SW480 (cell line): ENCODE data around the gene EGR4.
A peak's percentile ranks its signal among the peaks of the same experiment; 100 is the strongest.
"Not testable (repeated sequence)": the region's sequence is repeated elsewhere in the genome, so short reads cannot be mapped to it uniquely, and the experiment has no call there.

Source experiments
- DNase-seq: peaks from one replicate; pipeline ENCODE4 v3.0.0-alpha.2; 2016; ENCODE audit warnings: low spot score

The EGR4 gene

DNA sequence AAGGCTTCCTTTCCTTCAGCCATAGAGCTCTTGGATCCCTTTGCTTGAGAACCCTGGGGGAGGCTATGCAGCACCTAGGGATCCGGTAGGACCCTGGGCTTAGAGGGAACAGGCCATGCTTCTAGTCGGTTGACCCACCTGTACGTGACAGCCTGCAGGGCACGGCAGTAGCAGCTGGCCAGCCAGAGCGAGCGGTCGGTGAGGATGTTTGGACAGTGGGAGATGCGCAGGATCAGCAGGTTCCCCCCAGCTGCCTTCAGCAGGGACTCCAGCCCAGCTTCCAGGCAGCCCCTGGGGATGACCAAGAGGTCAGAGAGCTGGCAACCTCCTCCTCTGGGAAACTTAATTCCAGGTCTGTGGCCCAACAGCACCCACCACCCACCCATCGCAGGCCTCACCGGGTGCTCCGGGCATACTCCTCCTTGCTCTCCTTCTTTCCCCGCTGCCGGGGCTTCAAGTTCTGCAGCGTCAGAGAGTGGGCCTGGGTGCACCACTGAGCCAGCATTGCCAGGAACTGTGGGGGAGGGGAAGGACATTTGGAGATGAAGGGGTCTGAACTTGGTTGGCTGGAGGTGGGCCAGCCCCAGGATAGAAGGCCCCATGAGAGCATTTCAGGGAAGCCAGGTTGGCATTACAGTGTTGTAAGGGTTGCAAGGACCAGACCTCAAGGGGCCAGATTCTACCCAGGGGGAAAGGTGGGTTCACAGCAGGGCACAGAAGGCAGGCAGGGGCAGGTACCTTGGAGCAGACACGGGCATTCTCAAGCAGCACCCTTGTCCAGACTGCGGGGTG is 29.6 kb downstream of the EGR4 start:
- no peak for DNase-seq

DNA sequence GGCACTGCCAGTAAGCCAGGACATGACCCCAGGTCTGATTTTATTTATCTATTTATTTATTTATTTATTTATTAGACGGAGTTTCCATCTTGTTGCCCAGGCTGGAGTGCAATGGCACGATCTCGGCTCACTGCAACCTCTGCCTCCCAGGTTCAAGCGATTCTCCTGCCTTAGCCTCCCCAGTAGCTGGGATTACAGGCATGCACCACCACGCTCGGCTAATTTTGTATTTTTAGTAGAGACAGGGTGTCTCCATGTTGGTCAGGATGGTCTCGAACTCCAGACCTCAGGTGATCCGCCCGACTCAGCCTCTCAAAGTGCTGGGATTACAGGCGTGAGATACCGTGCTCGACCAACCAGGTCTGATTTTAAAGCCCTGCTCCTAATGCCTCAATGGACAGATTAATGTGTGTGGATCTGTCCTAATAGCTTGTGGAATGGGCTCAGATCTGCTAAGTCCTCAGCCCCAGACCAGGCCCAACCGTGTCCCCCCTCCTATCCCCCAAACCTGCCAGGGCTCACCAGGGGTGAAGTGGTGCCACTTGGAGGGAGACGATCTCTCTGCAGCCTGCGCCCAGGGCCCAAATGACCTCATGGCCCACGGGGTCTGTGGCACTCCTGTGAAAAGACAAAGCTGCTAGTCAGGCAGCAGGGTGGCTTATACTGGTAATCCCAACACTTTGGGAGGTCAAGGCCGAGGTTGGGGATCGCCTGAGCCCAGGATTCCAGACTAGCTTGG is 30.5 kb downstream of the EGR4 start:
- DNase-seq = not testable (repeated sequence)

DNA sequence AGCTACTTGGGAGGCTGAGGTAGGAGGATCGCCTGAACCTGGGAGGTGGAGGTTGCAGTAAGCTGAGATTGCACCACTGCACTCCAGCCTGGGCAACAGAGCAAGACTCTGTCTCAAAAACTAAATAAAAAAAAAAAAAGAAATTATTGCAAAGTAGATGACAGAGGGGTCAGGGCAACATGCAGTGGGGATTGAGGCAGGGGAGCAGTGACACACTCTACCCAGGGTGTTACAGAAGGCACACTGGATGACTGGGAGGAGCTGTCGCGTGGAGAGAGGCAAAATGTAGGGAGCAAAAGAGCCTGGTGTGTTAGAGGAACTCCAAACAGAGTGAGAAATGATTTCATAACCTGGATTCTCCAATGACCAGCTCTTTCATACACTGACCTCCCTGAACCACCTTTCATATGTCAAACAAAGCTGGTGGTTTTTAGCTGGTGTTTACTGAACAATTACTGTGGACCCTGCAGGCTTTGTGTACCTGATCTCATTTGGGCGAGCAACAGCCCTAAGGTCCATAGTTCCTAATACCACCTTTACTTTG is 31.2 kb downstream of the EGR4 start:
- no peak for DNase-seq

DNA sequence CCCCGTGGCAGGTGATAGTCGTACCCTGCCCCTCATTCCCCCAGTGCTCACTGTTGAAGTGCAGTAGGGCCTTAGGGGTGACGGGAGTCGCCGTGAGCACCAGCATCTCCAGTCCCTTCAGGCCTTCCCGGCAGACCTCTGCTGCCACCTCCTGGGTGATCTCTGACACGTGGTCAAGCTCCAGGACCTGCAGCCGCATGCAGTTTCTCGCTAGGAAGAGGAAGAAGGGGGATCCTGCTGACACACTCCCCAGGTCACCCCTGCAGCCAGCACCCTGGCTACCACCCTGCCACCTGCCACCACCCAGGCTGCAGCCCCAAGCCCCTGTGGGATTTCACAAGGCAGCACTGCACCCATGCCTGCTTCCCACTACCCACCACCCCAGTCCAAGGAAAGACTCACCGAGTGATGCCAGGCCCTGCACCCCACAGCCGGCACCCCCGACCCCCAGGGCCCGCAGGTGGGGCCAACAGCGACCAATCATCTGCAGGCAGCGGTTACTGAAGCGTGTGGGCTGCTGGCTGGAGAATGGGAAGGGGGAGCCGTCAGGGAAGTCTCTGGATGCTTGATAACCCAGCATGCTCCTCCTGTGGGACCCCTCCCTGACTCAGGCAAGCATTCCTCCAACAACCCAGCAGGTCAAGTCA is 32.9 kb downstream of the EGR4 start:
- peak; percentile 36 for DNase-seq

DNA sequence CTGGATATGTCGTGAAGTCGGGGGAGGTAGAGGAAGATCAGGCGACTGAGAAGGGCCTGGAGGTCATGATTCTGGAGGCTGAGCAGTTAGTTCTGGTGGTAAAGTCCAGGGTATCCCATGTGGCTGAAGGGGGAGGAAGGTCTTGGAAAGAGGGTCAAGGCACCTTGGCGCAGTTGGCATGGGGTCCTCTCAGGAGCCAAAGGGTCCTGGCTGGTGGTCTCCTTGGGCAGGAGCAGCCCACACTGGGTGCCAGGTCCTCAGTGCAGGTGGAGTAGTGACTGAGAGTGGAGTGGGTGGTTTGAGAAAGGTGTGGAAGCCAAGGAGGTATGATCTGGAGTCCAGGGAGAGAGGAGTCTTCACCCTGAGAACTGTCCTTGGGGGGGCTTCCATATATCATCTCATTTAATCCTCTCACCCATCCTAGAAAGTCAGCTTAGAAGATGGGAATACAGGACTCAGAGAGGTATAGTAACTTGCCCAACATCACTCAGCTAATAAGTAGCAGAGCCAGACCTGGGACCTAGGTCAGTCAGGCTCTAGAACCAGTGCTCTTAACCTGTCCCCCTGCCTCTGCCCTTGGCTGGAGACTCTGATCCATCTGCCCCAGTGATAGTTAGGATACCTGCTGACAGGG is 33.5 kb downstream of the EGR4 start:
- no peak for DNase-seq

DNA sequence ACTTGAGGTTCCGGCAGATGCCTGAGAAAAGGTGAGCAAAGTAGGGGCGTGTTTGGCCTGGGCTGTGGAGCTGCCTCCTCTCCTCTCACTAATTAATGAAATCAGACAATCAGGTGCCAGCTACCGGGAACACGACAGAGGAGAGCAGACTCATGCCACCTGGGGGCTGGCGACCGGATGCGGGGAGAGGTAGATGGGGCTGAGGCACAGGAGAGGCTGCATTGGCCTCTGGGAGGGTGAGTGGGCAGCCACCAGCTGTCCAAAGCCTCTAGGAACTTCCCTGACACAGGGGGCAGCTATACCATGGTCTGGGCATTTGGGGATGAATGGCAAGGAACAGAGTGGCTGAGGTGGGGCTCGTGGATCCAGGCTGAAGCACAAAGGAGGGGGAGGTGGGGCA is 34.1 kb downstream of the EGR4 start:
- DNase-seq = no peak

DNA sequence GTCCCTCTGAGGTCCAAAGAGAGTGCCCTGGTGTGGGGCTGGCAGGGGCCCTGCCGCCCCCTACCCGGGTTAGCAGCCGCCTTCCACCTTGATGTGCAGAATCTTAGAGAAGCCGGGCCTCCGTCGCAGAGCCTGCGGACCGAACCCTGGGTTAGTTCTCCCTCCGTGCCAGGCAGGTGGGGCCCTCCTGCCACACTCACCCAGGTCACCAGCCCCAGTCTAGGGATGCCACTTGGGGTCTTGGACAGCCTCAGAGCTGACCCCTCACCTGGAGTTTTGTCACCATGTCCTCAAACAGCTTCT is 34.5 kb downstream of the EGR4 start:
- DNase-seq = no peak

DNA sequence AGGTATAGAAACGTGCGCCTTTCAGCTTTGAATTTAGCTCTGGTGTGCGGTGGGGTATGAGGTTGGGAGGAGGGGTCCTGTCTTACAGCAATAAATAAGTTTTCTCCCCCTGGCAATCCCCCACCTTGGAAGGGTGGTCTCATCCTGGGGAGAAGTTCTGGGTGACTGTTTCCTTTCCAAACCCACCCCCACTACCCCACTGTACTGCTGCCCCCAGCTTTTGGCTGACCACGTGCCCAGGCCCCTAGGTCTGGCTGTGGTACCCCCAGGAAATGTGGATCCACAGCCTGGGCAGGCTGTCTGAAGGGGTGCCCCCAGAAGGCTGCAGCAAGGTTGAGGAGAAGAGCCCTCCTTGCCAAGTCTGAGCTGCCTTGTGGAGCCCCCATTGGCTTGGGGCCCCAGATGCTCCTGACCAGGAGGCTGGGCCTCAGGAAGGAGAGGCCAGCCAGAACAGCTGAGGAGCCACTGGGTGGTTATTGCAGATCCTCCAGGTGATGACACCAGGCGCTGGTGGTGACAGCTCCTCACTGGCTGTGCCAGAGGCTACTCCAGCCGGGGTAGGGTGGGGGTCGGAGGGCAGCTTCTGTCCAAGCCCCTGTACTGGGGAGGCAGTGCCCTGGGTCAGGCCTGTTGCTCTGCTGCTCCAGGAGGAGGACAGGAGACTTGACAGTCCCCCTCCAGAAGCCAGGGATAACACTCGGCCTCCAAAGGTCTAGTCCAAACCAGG is 35.0 kb downstream of the EGR4 start:
- DNase-seq = no peak

DNA sequence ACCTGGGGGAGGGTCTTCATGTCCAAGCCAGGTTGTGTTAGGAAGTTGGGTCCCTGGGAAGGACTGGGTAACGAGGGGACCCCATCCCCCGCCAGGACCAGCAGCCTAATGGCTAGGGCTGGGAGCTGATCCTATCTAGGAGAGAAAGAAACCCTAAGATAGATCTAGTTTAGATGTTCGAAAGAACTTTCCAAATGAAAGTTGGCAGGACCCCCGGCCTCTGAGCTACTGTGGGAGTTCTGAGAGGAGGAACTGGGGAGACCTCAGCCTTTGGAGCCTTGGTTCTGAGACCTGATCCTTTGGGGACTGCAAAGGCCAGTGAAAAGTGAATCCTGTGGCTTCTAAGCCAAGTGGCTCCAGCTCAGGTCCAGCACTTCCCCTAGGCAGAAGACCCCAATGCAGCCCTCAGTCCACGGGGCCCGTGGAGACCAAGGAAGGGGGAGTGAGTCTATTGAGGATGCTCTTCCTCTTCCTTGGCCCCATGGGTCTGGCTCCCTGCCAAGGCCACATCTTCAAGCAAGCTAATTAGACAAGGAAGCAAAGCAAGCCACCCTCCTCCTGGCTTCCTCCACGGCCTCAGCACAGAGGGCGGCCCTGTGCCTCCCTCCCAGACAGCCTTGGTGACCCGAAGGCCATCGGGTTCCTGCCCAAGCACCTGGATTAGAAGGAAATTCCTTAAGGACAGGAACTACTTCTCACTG is 35.8 kb downstream of the EGR4 start:
- no peak for DNase-seq

DNA sequence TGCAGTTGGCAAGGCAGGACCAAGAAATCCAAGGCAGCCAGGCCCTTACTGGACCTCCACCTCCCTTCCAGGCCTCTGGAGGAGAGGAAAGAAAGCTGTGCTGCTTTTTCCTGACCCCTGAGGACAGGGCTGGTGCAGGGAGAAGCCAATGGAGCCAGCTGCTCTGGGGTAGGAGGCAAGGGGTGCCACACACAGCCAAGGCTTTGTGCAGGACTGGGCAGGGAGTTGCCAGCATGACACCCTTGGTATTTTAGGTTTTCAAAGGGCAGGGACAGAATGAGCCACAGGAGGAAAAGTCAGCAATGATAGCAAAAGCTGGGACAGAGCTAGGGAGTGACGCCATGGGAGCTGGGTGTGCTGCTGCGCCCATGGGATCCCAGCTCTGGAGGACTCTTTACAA is 36.3 kb downstream of the EGR4 start:
- no peak for DNase-seq

DNA sequence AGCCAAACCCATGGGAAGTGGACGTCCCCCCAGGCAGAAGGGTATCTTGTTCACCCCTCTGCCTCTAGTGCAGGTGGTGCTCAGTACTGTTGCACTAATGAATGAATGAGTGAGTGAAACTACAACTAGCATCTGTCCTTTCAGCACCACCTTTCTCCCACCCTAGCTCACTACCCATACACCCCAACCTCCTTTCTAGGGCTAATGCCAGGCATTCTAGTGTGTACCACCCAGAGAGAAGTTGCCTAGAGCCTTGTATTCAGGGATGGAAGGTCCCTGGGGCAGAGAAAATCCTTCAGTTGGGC is 36.8 kb downstream of the EGR4 start:
- no peak for DNase-seq

DNA sequence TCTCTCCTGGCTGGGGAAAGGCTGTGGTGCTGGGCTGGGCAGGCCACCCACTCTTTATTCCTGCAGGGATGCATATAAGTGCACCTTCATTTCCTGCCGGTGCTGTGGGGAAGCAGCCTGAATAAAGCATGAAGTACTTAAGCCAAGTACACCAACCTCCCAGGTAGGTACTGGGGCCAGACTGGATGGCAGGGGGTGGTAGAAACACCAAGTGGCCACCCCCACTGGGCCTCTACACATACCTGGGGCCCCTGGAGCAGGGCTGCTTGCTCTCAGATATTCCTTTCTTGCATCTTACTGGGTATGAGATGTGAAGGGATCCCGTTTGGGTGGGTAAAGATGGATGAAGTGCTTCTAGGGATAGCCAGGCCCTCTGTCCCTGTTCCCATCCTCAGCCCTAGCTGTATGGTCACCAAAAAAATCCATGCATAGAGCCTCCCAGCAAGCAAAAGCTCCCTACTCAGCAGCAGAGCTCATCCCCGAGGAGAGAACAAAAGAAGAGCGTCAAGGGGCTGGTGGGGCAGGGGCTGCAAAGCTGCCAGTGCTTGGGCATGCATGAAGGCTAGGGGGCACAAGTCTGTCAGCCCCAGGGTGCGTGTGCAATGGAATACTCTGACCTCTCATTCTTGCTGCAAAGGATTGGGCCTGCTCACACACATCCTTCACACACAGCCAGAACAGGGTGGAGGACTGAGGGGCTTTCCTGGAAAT is 37.3 kb downstream of the EGR4 start:
- DNase-seq = no peak

DNA sequence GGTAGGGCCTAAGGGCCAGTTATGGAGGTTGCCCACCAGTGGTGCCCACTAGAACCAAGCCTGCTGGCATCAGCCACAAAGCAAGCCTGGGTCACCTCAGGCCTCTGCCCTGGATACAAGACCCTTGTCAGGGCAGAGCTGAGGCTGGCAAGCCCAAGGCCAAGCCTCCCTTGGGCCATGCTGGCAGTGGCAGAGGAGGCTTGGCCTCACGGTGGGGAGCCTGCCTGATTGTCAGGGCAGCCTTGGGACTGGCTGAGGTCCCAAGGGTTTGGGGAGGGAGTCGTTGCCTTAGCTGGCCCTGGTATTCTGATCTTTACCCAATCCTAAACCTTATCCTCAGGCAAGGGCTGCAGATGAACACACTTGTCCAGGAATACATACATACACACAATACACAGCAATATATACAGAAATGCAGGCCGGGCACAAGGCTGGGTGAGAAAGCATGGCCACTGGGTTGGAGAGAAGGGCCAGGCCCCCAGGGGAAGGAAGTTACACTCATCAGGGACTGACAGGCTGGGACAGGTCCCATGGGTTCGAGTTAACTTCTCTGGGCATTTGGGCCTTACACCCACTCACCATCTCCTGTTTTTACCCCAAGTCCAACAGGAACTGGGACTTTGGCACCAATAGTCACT is 38.2 kb downstream of the EGR4 start:
- no peak for DNase-seq

DNA sequence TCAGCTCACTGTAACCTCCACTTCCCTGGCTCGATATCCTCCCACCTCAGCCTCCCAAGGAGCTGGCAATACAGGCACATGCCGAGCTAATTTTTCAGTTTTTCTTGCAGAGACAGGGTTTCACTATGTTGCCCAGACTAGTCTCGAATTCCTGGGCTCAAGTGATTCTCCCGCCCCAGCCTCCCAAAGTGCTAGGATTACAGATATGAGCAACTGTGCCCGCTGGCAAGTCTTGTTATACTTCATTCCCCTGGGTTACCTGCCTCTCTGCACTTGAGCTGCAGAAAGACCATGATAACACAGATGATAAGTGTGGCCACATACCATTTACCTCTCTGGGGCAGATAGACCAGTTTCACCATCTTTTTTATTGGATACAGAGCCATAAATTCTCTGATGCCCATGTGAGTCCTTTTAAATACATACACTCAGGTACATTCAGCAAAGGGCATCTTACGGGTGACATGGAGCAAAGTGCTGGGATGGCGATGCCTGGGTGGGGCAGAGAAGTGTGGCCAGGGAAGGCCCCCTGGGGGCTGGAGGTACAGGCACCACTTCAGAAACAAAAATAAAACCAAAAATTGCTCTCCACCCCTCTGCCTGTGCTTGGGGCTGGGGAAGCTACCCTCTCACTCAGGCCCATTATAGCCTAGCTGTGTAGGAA is 38.9 kb downstream of the EGR4 start:
- DNase-seq = no peak

DNA sequence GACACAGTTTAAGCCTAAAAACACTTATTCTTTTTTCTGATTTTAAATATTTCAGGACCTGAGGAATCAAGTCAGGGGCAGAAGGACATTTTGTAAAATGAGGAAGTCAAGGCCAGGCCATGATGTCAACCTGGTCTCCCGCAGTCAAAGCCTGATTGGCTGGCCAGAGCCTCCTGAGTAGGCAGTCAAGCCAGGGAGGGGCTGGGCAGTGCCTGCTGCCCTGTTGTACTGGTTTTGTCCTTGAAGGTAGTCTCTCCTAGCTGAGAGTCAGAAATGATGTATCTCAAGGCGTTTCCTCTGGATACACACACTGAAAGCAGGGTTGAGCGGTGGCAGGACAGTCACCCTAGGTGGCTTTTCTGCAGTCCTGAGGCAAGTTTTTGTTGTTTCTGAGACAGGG is 39.4 kb downstream of the EGR4 start:
- no peak for DNase-seq

DNA sequence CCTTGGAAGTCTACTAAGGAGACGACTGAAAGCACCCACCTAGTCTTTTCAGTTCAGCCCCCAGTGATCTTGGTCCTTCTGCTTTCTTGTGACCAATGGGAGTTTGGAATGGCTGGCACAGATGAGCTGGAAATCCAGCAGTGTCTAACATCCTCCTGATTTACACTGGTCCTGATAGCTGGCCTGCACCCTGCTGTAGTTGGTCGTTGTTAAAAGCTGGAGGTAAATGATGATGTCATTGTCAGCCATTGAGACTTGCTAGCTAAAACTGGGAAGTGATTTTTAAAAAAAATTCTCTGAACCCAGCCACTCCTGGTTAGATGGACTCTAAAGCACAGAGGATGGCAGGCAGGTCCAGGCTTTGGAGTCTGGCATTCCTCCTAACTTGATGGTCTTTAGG is 39.9 kb downstream of the EGR4 start:
- no peak for DNase-seq

DNA sequence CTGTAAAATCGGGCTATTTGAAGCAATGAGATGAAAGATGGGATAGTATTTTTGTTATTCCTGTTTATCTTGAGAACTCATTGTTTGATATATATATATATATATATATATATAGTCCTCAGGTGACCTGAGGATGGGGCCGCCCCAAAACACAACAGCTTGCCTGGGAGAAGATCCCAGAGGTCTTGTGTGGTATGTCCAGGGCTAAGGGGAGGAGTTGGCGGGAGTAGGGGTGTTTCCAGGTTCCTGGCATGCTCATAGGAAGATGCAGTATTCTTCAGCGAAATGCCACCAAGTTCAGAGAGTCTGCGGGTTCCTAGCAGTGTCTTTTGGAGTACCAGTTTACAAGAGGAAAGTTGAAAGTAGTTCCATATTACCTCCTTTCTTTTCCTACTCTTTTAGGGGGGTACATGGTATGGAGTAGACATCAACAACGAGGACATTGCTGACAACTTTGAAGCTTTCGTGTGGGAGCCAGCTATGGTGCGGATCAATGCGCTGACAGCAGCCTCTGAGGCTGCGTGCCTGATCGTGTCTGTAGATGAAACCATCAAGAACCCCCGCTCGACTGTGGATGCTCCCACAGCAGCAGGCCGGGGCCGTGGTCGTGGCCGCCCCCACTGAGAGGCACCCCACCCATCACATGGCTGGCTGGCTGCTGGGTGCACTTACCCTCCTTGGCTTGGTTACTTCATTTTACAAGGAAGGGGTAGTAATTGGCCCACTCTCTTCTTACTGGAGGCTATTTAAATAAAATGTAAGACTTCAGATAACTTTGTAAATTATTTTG is 40.9 kb downstream of the EGR4 start:
- no peak for DNase-seq

DNA sequence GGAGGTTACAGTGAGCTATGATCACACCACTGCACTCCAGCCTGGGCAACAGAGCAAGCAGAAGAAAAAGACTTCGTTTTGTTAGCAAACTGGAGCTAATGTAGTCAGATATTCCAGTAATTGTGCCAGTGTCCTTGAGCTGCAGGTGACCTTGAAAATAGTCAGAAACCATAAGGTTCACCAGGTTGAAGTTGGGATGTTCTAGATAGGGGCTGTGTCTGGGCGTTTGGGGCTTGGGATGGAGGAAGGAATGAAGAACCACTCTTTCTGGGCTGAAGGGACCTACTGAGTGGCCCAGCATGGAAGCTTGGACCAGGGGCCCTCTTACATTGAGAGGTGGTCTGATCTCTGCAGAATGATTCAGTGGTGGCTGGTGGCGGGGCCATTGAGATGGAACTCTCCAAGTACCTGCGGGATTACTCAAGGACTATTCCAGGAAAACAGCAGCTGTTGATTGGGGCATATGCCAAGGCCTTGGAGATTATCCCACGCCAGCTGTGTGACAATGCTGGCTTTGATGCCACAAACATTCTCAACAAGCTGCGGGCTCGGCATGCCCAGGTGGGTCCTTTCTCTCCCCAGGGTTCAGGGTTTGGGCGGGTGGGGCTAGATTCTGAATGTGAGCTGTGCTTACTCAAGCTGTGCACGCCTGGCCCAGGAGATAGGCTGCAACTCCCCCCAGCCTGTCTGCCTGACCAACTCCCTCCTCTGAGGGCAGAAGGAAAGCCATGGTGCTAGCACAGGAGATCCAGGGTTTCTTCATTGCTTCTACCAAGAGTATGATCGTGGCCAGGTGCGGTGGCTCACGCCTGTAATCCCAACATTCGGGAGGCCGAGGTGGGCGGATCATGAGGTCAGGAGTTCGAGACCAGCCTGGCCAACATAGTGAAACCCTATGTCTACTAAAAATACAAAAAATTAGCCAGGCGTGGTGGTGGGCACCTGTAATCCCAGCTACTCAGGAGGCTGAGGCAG is 42.2 kb downstream of the EGR4 start:
- DNase-seq = no peak
